ENCODE data around the gene SPANXA1. TPM values are rescaled to one million over a fixed set of nuclear protein-coding genes. Genes with fewer than 3 reads are reported as not detected.
"Not testable (repeated sequence)": the region's sequence is repeated elsewhere in the genome, so short reads cannot be mapped to it uniquely, and the experiment has no call there.

The SPANXA1 gene
- not detected for total RNA-seq
- polyA plus RNA-seq (2013, experiment 1 of 2), result not detected
- polyA plus RNA-seq (2013, experiment 2 of 2), result not detected
- 0 reads per million in 172 experiments for total RNA-seq

- H3K27me3 Mint-ChIP-seq; intact Hi-C loops (cut with DNase I, micrococcal nuclease); POLR2A ChIA-PET; H3K4me1 ChIP-seq (ENCODE audit: insufficient read depth, low read length); H3K27ac ChIP-seq (ENCODE audit: low read depth in 1 of 2, low read length in 2 of 2); CTCF ChIA-PET; H3K4me3 ChIP-seq (ENCODE audit: low read length); ATAC-seq (ENCODE audit: poor library complexity); H3K27me3 ChIP-seq (ENCODE audit: control insufficient read depth in 1 of 2, insufficient read depth in 2 of 2, low read length in 2 of 2); DNase-seq; H3K9me3 Mint-ChIP-seq; H3K36me3 ChIP-seq (ENCODE audit: insufficient read depth, low read length); H3K27ac Mint-ChIP-seq; H3K4me3 Mint-ChIP-seq; H3K4me1 Mint-ChIP-seq (ENCODE audit: low read depth); H3K9me3 ChIP-seq (ENCODE audit: control insufficient read depth in 1 of 2, insufficient read depth in 1 of 2, low read length in 2 of 2); H3K36me3 Mint-ChIP-seq (ENCODE audit: low read depth): not testable (repeated sequence)
Measured at GRCh38 chrX:141584638-141585037, at the start of gene SPANXA1. TSS of gene SPANXA1 (minus strand) at chrX:141584738. CDS start at chrX:141584678, 60 bp downstream.

- CTCF ChIA-PET, result no interaction called here
- POLR2A ChIA-PET, result no interaction called here
- H3K4me3 Mint-ChIP-seq, result no peak overlapping the region
- no peaks in the 10 kb centered on the region for H3K27me3 Mint-ChIP-seq
- no peaks in the 10 kb centered on the region for H3K36me3 Mint-ChIP-seq (ENCODE audit: low read depth)
- Histone ChIP-seq H3K9me3 (ENCODE audit: control insufficient read depth in 1 of 2, insufficient read depth in 1 of 2, low read length in 2 of 2) (peaks cover 0 to 3% of the 10 kb centered on the region in 2 experiments), H3K36me3 (ENCODE audit: insufficient read depth, low read length) (no peaks in the 10 kb centered on the region), H3K4me1 (ENCODE audit: insufficient read depth, low read length) (no peaks in the 10 kb centered on the region), H3K27me3 (ENCODE audit: control insufficient read depth in 1 of 2, insufficient read depth in 2 of 2, low read length in 2 of 2) (no peaks in the 10 kb centered on the region), H3K27ac (ENCODE audit: low read depth in 1 of 2, low read length in 2 of 2) (no peak overlapping the region), H3K4me3 (ENCODE audit: low read length) (no peak overlapping the region)
- H3K27ac Mint-ChIP-seq, result no peak overlapping the region
- DNase-seq (no peak), ATAC-seq (ENCODE audit: poor library complexity) (no peak)
- H3K9me3 Mint-ChIP-seq, result peaks cover 4% of the 10 kb centered on the region
- no peaks in the 10 kb centered on the region for H3K4me1 Mint-ChIP-seq (ENCODE audit: low read depth)
- intact Hi-C loops (cut with DNase I, micrococcal nuclease), result no loop called here
- TF ChIP-seq CTCF (IDR thresholded peaks at IDR 0.05), result no peak
Measured at GRCh38 chrX:141632124-141632523, 47.6 kb upstream of the SPANXA1 start.

GRCh38 chrX:141619336-141619735 lies 34.8 kb upstream of the SPANXA1 start:
- Histone ChIP-seq H3K27ac (ENCODE audit: low read depth in 1 of 2, low read length in 2 of 2) (no peak overlapping the region), H3K36me3 (ENCODE audit: insufficient read depth, low read length) (no peaks in the 10 kb centered on the region), H3K9me3 (ENCODE audit: control insufficient read depth in 1 of 2, insufficient read depth in 1 of 2, low read length in 2 of 2) (no peaks in the 10 kb centered on the region), H3K4me3 (ENCODE audit: low read length) (no peak overlapping the region), H3K27me3 (ENCODE audit: control insufficient read depth in 1 of 2, insufficient read depth in 2 of 2, low read length in 2 of 2) (no peaks in the 10 kb centered on the region), H3K4me1 (ENCODE audit: insufficient read depth, low read length) (no peaks in the 10 kb centered on the region)
- Mint-ChIP-seq H3K4me1 (ENCODE audit: low read depth) (no peaks in the 10 kb centered on the region), H3K36me3 (ENCODE audit: low read depth) (no peaks in the 10 kb centered on the region), H3K27ac (no peak overlapping the region), H3K27me3 (no peaks in the 10 kb centered on the region), H3K9me3 (peaks cover 8% of the 10 kb centered on the region), H3K4me3 (no peak overlapping the region)
- no peak for ATAC-seq (ENCODE audit: poor library complexity)
- no peak for TF ChIP-seq CTCF (IDR thresholded peaks at IDR 0.05)
- intact Hi-C loops (cut with DNase I, micrococcal nuclease), result no loop called here
- DNase-seq, result no peak
- CTCF ChIA-PET, result no interaction called here
- POLR2A ChIA-PET, result no interaction called here

- H3K36me3 Mint-ChIP-seq (ENCODE audit: low read depth), result no peaks in the 10 kb centered on the region
- H3K27me3 ChIP-seq (ENCODE audit: control insufficient read depth in 1 of 2, insufficient read depth in 2 of 2, low read length in 2 of 2), result no peaks in the 10 kb centered on the region
- H3K36me3 ChIP-seq (ENCODE audit: insufficient read depth, low read length), result no peaks in the 10 kb centered on the region
- ChIA-PET POLR2A (no interaction called here), CTCF (no interaction called here)
- TF ChIP-seq CTCF (IDR thresholded peaks at IDR 0.05), result no peak
- H3K27ac Mint-ChIP-seq, result no peak overlapping the region
- H3K4me1 ChIP-seq (ENCODE audit: insufficient read depth, low read length), result no peaks in the 10 kb centered on the region
- no peak overlapping the region for H3K4me3 Mint-ChIP-seq
- intact Hi-C loops (cut with DNase I, micrococcal nuclease), result no loop called here
- peaks cover 4% of the 10 kb centered on the region for H3K9me3 Mint-ChIP-seq
- no peaks in the 10 kb centered on the region for H3K9me3 ChIP-seq (ENCODE audit: control insufficient read depth in 1 of 2, insufficient read depth in 1 of 2, low read length in 2 of 2)
- H3K4me3 ChIP-seq (ENCODE audit: low read length), result no peak overlapping the region
- H3K27me3 Mint-ChIP-seq, result no peaks in the 10 kb centered on the region
- DNase-seq, result no peak
- ATAC-seq (ENCODE audit: poor library complexity), result no peak
- no peaks in the 10 kb centered on the region for H3K4me1 Mint-ChIP-seq (ENCODE audit: low read depth)
- H3K27ac ChIP-seq (ENCODE audit: low read depth in 1 of 2, low read length in 2 of 2), result no peak overlapping the region
Measured at GRCh38 chrX:141609111-141609510, 24.6 kb upstream of the SPANXA1 start.

GRCh38 chrX:141589408-141589807 lies 4.9 kb upstream of the SPANXA1 start, which contains the start of gene SPANXA2:
TSS of gene SPANXA2 (plus strand) at chrX:141589708. CDS start at chrX:141589768, 60 bp downstream.
- H3K4me1 ChIP-seq (ENCODE audit: insufficient read depth, low read length); H3K9me3 Mint-ChIP-seq; H3K36me3 ChIP-seq (ENCODE audit: insufficient read depth, low read length); H3K27ac ChIP-seq (ENCODE audit: low read depth in 1 of 2, low read length in 2 of 2); H3K4me1 Mint-ChIP-seq (ENCODE audit: low read depth); H3K4me3 Mint-ChIP-seq; DNase-seq; H3K27me3 ChIP-seq (ENCODE audit: control insufficient read depth in 1 of 2, insufficient read depth in 2 of 2, low read length in 2 of 2); intact Hi-C loops (cut with DNase I, micrococcal nuclease); H3K4me3 ChIP-seq (ENCODE audit: low read length); ATAC-seq (ENCODE audit: poor library complexity); H3K9me3 ChIP-seq (ENCODE audit: control insufficient read depth in 1 of 2, insufficient read depth in 1 of 2, low read length in 2 of 2); CTCF ChIA-PET; POLR2A ChIA-PET; H3K27me3 Mint-ChIP-seq; H3K36me3 Mint-ChIP-seq (ENCODE audit: low read depth); H3K27ac Mint-ChIP-seq: not testable (repeated sequence)
